Left ventricle myocardium superior (tissue), 1 donor: ENCODE results near the gene BAZ2A. TPM values are rescaled to one million over a fixed set of nuclear protein-coding genes. Genes with fewer than 3 reads are reported as not detected.
A peak's percentile ranks its signal among the peaks of the same experiment; 100 is the strongest.
"Not testable (repeated sequence)": the region's sequence is repeated elsewhere in the genome, so short reads cannot be mapped to it uniquely, and the experiment has no call there.

ENCODE experiments used
- ATAC-seq: fragments of 200-7000 bp; cut with Tn5 transposase; one replicate; pipeline ENCODE4 v1.9.1; 2020; ENCODE audit warnings: mild to moderate bottlenecking, moderate library complexity
- DNase-seq: peaks from one replicate; pipeline ENCODE4 v3.0.0-alpha.2; 2020
- intact Hi-C: fragments of 100-400 bp; cut with micrococcal nuclease; formaldehyde crosslinking; loops from one replicate; pipeline ENCODE4 v1.11.0; 2022
- long read RNA-seq: library from polyadenylated mRNA; unstranded; transcript quantifications from one replicate; pipeline ENCODE4 v2.0.0, GENCODE V29; 2021
- total RNA-seq: library from RNA; stranded (reverse); fragmentation: NEBNext Ultra II Directional; extraction: Animal tissue kit (Norgen Biotek cat#: 25700); gene quantifications from one replicate; pipeline ENCODE4 v1.2.1, GENCODE V29; 2021
- donor health status: DM: no; HTN: yes; CAD: no; lungs with severe emphysema.

BAZ2A gene
- 34.7 TPM for total RNA-seq
- long read RNA-seq, partial matches to known transcripts = 4 of 10 reads
- long read RNA-seq, other reads (novel, unspliced or antisense) = 6 of 10 reads

DNA sequence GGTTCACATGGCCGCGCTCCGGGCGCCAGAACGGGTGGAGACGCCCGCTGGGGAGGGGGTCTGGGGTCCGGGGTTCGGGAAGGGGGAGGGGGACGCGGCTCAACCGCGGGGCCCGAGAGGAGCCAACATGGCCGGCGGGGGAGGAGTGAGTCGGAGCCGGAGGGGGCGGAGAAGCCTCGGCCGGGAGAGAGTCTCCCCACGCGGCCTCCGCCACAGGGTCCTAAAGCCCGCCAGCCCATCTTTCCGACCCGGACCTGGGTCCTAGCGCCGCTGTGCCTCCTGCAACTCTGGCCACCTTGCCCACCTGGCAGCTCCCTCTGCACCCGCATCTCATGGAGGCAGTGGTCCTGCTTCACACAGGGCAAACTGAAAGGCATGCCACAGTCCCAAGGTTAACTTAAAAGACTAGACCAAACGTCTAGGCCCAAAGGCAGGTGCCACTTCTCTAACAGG, at the start of gene BAZ2A:
Gene BAZ2A (minus strand): TSS at position 147 of the 453 bp plus-strand sequence. CDS start 12,796 bp downstream, outside the sequence.
- DNase-seq = peak; percentile 93
- peak; percentile 86 for ATAC-seq
- intact Hi-C loops = loop anchor here (10.0 kb wide), 1 partner anchor 105 kb away; the partner anchor contains the start of gene RBMS2

GRCh38 chr12:56678852-56679251, 48.7 kb upstream of the BAZ2A start:
- intact Hi-C loops = no loop called here
- no peak for ATAC-seq
- DNase-seq = no peak

DNA sequence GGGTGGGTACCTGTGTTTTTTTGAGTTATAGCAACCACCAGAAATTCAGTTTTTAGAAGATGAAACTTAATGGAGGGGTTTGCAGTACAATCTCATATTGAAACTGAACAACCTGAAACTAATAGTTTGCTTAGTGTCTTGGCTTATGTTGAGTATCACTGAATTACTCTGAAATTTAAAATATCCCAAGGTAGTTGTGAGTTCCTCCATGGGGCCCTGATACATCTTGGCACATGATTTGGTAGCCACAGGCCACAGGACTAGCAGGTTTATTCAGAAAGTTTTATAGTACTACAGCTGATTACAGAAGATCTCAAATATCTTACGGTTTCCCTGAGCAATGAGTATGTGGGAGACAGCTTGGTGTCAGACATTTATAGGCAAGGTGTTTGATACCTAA, 47.6 kb upstream of the BAZ2A start:
- ATAC-seq (no peak), DNase-seq (no peak)
- intact Hi-C loops = no loop called here

GRCh38 chr12:56676851-56677580, 46.9 kb upstream of the BAZ2A start:
- intact Hi-C loops = no loop called here
- DNase-seq = no peak
- peak; percentile 34 for ATAC-seq

- ATAC-seq (no peak), DNase-seq (no peak)
- intact Hi-C loops = no loop called here
Measured at GRCh38 chr12:56671608-56672007, 41.5 kb upstream of the BAZ2A start.

DNA sequence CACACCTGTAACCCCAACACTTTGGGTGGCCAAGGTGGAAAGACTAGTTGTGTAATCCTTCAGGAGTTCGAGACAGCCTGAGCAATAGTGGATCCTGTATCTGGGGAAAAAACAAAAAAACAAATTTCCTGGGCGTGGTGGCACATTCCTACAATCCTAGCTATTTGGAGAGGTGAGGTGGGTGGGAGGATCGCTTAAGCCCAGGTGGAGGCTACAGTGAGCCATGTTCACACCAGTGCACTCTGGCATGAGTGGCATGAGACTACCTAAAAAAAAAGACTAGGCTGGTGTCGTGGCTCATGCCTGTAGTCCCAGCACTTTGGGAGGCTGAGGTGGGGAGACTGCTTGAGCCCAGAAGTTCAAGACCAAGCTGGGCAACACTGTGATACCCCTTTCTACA, 40.7 kb upstream of the BAZ2A start:
- intact Hi-C loops = no loop called here
- ATAC-seq (no peak), DNase-seq (no peak)

DNA sequence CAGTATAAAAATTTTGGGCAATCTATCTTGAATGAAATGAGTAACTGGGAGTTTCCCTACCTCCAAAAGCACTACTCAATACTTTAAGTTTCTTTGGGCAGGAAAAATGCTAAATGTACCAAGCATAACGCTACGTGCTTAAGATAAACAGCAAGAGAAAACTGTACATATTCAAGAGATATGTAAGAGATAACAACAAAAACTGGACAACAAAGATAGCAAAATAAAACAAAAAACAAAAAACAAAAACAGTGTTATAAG, 38.0 kb upstream of the BAZ2A start:
- DNase-seq = no peak
- intact Hi-C loops = no loop called here
- no peak for ATAC-seq

GRCh38 chr12:56661979-56662638, 32.0 kb upstream of the BAZ2A start:
- DNase-seq = no peak
- intact Hi-C loops = no loop called here
- no peak for ATAC-seq

DNA sequence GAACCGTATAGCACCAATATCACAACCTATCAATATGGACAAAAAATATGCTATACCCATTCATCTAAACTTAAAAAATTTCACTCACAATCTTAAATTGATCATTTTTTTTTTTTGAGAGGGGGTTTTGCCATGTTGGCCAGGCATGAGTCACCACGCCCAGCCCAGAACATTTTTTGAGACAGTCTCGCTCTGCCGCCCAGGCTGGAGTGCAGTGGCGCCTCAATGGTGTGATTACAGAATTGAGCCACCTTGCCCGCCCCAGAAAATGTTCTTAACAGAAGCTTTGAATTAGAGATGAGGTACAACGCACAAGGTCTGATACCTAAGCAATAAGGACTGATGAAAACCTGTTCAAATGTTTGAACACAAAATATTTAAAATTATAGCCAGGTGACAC, 31.4 kb upstream of the BAZ2A start:
- ATAC-seq (no peak), DNase-seq (no peak)
- intact Hi-C loops = no loop called here

DNA sequence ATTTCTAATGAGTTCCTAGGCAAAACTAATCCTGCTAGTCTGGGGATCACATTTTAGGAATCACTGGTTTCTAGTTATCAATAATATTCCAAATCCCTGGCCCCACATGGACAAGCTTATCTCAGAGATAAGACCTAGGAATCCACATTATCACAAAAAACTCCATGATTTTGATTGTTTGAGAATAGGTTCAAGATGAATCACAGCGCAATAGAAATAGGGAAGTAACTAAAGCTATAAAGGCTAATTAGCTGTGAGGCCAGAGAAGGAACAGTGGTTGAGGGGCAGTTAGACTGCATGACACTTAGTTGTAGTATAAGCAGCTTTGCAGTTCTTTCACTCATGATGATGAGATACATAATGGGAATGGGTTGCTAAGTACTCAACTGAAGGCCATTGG, 28.8 kb upstream of the BAZ2A start:
- DNase-seq = no peak
- no peak for ATAC-seq
- intact Hi-C loops = no loop called here

DNA sequence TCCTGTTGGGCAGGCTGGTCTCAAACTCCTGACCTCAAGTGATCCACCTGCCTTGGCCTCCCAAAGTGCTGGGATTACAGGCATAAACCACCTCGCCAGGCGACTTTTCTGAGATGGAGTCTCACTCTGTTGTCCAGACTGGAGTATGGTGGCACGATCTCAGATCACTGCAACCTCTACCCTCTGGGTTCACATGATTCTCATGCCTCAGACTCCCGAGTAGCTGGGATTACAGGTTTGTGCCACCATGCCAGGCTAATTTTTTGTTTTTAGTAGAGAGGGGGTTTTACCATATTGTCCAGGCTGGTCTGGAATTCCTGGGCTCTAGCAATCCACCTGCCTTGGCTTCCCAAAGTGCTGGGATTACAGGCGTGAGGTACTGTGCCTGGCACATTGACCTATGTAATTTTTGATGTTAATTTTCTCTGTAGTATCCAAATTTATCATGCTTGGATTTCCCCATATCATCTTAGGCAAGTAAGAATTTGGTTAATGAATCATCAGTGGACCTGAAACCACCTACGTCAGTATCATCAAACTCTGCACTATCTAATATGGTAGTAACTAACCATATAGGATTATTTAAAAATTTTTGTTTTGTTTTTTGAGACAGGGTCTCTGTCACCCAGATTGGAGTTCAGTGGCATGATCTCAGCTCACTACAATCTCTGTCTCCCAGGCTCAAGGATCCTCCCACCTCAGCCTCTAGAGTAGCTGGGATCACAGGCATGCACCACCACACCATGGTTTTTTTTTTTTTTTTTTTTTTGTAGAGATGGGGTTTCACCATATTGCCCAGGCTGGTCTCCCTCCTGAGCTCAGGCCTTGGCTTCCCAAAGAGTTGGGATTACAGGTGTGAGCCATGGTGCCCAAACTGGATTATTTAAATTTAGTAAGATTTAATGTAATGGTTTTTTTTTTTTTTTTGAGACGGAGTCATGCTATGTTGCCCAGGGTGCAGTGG, 27.6 kb upstream of the BAZ2A start:
- DNase-seq (no peak), ATAC-seq (no peak)
- intact Hi-C loops = no loop called here

DNA sequence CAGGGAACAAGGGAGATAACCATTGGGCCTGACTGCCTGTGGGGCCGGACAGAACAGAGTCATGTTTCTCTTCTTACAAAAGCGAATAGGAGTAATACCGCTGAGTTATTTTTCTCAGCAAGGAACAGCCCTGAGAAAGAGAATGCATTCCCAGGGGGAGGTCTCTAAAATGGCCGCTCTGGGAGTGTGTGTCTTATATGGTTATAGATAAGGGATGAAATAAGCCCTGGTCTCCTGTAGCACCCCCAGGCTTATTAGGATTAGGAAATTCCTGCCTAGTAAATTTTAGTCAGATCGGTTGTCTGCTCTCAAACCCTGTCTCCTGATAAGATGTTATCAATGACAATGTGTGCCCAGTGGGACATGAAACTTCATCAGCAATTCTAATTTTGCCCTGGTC, 23.7 kb upstream of the BAZ2A start:
- ATAC-seq, DNase-seq, intact Hi-C loops: not testable (repeated sequence)

DNA sequence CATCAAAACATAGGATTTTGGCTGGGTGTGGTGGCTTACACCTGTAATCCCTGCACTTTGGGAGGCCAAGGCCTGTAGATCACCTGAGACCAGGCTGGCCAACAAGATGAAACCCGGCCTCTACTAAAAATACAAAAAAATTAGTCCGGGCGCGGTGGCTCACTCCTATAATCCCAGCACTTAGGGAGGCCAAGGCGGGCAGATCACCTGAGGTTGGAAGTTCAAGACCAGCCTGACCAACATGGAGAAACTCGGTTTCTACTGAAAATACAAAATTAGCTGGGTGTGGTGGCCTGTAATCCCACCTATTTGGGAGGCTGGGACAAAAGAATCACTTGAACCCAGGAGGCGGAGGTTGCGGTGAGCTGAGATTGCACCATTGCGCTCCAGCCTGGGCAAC, 17.9 kb upstream of the BAZ2A start:
- ATAC-seq, intact Hi-C loops: not testable (repeated sequence)

DNA sequence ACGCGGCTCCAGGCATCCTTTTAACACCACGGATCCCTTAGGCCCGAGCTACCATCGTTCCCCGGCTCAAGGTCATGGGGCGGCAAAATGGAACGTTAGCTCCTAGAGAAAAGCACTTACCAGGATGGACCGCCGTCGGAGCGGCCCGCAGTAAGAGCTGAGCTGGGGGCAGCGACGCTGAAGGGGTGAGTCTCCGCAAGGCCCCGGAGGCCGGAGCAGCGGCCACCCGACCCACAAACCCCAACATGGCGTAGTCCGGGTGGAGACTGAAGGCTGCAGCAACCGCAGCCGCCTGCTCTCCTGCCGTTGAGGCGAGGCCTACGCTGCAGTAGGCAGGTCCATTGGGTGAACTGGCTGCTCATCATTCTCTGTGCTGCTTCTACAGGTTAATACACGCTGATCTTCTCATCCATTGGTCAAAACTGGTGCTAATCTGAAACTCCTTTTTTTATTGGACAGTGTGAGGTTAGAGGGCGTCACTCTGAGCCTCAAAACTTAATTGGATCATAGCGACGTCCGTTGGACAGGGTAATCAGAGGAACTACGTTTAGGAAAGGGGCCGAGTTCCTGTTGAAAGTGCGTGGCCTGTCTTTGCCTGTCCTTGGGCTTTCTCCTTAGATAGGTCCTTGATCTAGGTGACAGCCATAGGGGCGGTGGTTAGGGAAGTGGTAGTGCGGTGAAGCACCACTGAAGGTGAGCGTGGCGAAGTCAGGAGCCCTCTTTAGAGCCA, 15.8 kb upstream of the BAZ2A start, which contains the start of gene ATP5F1B:
Gene ATP5F1B (minus strand): TSS at position 268 of the 730 bp plus-strand sequence. CDS start 21 bp downstream, at position 247.
- peak; percentile 98 for ATAC-seq
- peak; percentile 95 for DNase-seq
- intact Hi-C loops = no loop called here

More for the DNA sequence above, 17.9 kb upstream of the BAZ2A start:
- DNase-seq = not testable (repeated sequence)

- intact Hi-C loops = no loop called here
- no peak for DNase-seq
- ATAC-seq = peak; percentile 9
Measured at GRCh38 chr12:56645201-56645716, 15.1 kb upstream of the BAZ2A start.

- DNase-seq (no peak), ATAC-seq (no peak)
- intact Hi-C loops = no loop called here
Measured at GRCh38 chr12:56644654-56645053, 14.5 kb upstream of the BAZ2A start.

DNA sequence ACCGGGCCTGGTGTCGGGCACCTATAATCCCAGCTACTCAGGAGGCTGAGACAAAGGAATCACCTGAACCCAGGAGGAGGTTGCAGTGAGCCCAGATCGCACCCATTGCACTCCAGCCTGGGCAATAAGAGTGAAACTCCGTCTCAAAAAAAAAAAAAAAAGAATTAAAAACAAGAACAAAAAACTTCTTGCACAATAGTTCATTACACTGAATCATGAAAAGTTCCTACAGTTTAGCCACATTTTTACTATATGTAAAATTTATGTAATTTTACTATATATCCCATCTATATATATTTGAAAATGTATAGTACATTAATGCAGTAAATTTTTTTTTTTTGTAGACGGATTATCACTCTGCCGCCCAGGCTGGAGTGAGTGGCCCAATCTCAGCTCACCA, 11.1 kb upstream of the BAZ2A start:
- intact Hi-C loops = no loop called here
- ATAC-seq = no peak
- DNase-seq = no peak

GRCh38 chr12:56637621-56638020, 7.5 kb upstream of the BAZ2A start:
- intact Hi-C loops = loop anchor here (10.0 kb wide), 1 partner anchor 113 kb away; the partner anchor contains the start of gene RBMS2
- ATAC-seq (no peak), DNase-seq (no peak)
